Common myeloid progenitor, CD34-positive (primary cell): Measurements from ENCODE around the gene SLC12A6.

ENCODE experiments used
- CTCF ChIA-PET: fragments of 350-600 bp; sonication (Branson Sonifier 250); formaldehyde crosslinking; loops from one replicate; lab custom pipeline; 2021; ENCODE audit warnings: antibody characterized with exemption; lab: Charles Lee
- POLR2A ChIA-PET: fragments of 350-600 bp; sonication (Branson Sonifier 250); formaldehyde crosslinking; loops from one replicate; lab custom pipeline; 2021; ENCODE audit warnings: antibody characterized with exemption; lab: Charles Lee
- DNase-seq, 3 donors: peaks; one replicate each; pipeline versions ENCODE4 v3.0.0 to v3.0.0-alpha.2; 2013
- H3K27ac ChIP-seq, 2 experiments: 1 replicate in 1 of 2; 2 replicates in 1 of 2; pipeline ENCODE4 v1.7.0; 2013; ENCODE audit warnings: inconsistent platforms in 2 of 2, low read length in 2 of 2, mild to moderate bottlenecking in 2 of 2, low read depth in 1 of 2, moderate library complexity in 1 of 2; ENCODE audit not compliant: severe bottlenecking in 2 of 2, insufficient read depth in 1 of 2, poor library complexity in 1 of 2
- H3K27me3 ChIP-seq, 5 experiments: replicated peaks in 2 of 5; 1 replicate in 3 of 5; 2 replicates in 2 of 5; pipeline versions ENCODE4 v1.6.1 to v1.7.0; 2013; ENCODE audit warnings: low read length in 4 of 5, mild to moderate bottlenecking in 2 of 5, moderate library complexity in 2 of 5, inconsistent platforms in 1 of 5; ENCODE audit not compliant: insufficient read depth in 5 of 5, control insufficient read depth in 4 of 5
- H3K36me3 ChIP-seq, 4 experiments: 1 replicate in 2 of 4; 2 replicates in 2 of 4; pipeline versions ENCODE4 v1.6.1 to v1.7.0; 2013; ENCODE audit warnings: low read length in 3 of 4, control low read depth in 1 of 4, mild to moderate bottlenecking in 1 of 4; ENCODE audit not compliant: control insufficient read depth in 4 of 4, insufficient read depth in 4 of 4
- H3K4me1 ChIP-seq, 4 experiments: 1 replicate in 3 of 4; 2 replicates in 1 of 4; pipeline versions ENCODE4 v1.6.1 to v1.7.1; 2013; ENCODE audit warnings: low read length in 3 of 4, mild to moderate bottlenecking in 3 of 4, control low read depth in 1 of 4, inconsistent platforms in 1 of 4, moderate library complexity in 1 of 4; ENCODE audit not compliant: control insufficient read depth in 4 of 4, insufficient read depth in 4 of 4; ENCODE audit errors: control extremely low read depth in 1 of 4
- H3K4me3 ChIP-seq, 7 experiments: 1 replicate in 4 of 7; 2 replicates in 3 of 7; pipeline versions ENCODE4 v1.5.1 to v1.7.0; 2013; ENCODE audit warnings: mild to moderate bottlenecking in 7 of 7, low read length in 6 of 7, moderate library complexity in 6 of 7, inconsistent platforms in 2 of 7, low read depth in 2 of 7, control low read depth in 1 of 7; ENCODE audit not compliant: insufficient read depth in 4 of 7, control insufficient read depth in 1 of 7; ENCODE audit errors: extremely low read depth in 1 of 7
- H3K9me3 ChIP-seq, 5 experiments: 1 replicate in 4 of 5; 2 replicates in 1 of 5; pipeline versions ENCODE4 v1.6.1 to v1.7.1; 2013; ENCODE audit warnings: low read length in 4 of 5, mild to moderate bottlenecking in 2 of 5, inconsistent platforms in 1 of 5, low read depth in 1 of 5, moderate library complexity in 1 of 5; ENCODE audit not compliant: control insufficient read depth in 4 of 5, insufficient read depth in 2 of 5; ENCODE audit errors: control extremely low read depth in 1 of 5
- WGBS: methylation state at CpG from one replicate; pipeline ENCODE4 v1.1.5; 2013; ENCODE audit not compliant: insufficient coverage; 5-methylcytosine and 5-hydroxymethylcytosine counted together

The SLC12A6 gene

GRCh38 chr15:34370643-34371042 lies 33.1 kb upstream of the SLC12A6 start:
- DNase-seq = no peak
- H3K27ac ChIP-seq = no peak overlapping the region
- ChIA-PET POLR2A (no interaction called here), CTCF (no interaction called here)
- no peak overlapping the region for H3K4me3 ChIP-seq
- H3K27me3 ChIP-seq = no peaks in the 10 kb centered on the region
- no peaks in the 10 kb centered on the region for H3K36me3 ChIP-seq
- no peaks in the 10 kb centered on the region for H3K9me3 ChIP-seq
- WGBS = 75% methylated on average over 2 of the region's 2 CpGs
- peaks cover 6 to 17% (median 15%) of the 10 kb centered on the region in 4 experiments for H3K4me1 ChIP-seq

DNA sequence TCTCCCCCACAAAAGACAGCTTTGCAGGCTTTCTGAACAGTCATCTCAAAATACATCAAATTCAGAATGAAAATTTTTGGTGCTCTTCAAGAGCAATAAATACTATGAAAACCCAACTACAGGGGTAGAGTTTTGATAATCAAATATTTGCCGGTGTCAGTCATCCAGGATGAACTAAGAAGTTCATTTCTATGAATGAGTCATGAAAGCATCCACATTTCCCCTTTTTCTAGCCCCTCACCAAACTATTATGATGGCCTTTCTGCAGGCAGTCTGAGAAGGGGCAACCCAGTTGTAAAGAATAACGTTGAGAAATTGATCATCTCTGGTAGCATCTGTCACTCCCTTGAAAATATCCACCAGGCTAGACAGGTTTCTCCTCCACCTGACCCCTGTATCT lies 32.5 kb upstream of the SLC12A6 start:
- ChIA-PET CTCF (interaction anchor here (6.1 kb wide), 1 partner anchor 128 kb away, joined by 47 read pairs; no protein-coding TSS in a partner anchor), POLR2A (no interaction called here)
- Histone ChIP-seq H3K9me3 (no peaks in the 10 kb centered on the region), H3K27ac (no peak overlapping the region), H3K4me3 (no peak overlapping the region), H3K4me1 (peaks cover 8 to 22% (median 20%) of the 10 kb centered on the region in 4 experiments), H3K27me3 (no peaks in the 10 kb centered on the region), H3K36me3 (peaks cover 0 to under 1% (median 0%) of the 10 kb centered on the region in 4 experiments)
- peak in 1 of 3 donors; percentile 4 for DNase-seq
- no CpG with 5 or more reads among the region's 2 CpGs for WGBS

GRCh38 chr15:34367101-34368081 lies 29.8 kb upstream of the SLC12A6 start, which contains the start of gene LPCAT4:
Gene LPCAT4, minus strand, starts transcription at chr15:34367196. Its CDS starts 96 bp downstream, at chr15:34367100.
- ChIA-PET CTCF (interaction anchor here (0.6 to 6.1 kb wide), 38 partner anchors 8 to 304 kb away, joined by 3 to 47 read pairs (median 4); partner anchors contain the start of genes EMC4 and GOLGA8B), POLR2A (interaction anchor here (0.5 to 2.4 kb wide), 5 partner anchors 24 to 216 kb away, joined by 3 to 12 read pairs (median 3); partner anchors contain the start of genes GOLGA8B, NOP10, NUTM1 and SLC12A6)

GRCh38 chr15:34366271-34367065 lies 28.9 kb upstream of the SLC12A6 start:
- Histone ChIP-seq H3K27me3 (no peaks in the 10 kb centered on the region), H3K4me3 (peak overlapping the region; percentile 44 to 98 (median 90)), H3K4me1 (peaks cover 8 to 27% (median 20%) of the 10 kb centered on the region in 4 experiments), H3K27ac (peak overlapping the region in 1 of 2 experiments; percentile 29), H3K9me3 (no peaks in the 10 kb centered on the region), H3K36me3 (peaks cover 4 to 29% (median 15%) of the 10 kb centered on the region in 4 experiments)
- ChIA-PET CTCF (interaction anchor here (0.7 to 6.1 kb wide), 17 partner anchors 10 to 217 kb away, joined by 3 to 47 read pairs (median 6); partner anchors contain the start of gene GOLGA8B), POLR2A (interaction anchor here (0.7 to 2.4 kb wide), 3 partner anchors 23 to 125 kb away, joined by 3 to 12 read pairs (median 4); partner anchors contain the start of genes NOP10 and NUTM1)
- DNase-seq = peak in 2 of 3 donors; percentile 29 to 40
- 1% methylated on average over 17 of the region's 37 CpGs for WGBS

More at GRCh38 chr15:34367101-34368081, 29.8 kb upstream of the SLC12A6 start, which contains the start of gene LPCAT4:
- Histone ChIP-seq H3K4me1 (peaks cover 8 to 27% (median 20%) of the 10 kb centered on the region in 4 experiments), H3K27ac (peak within 1 kb of the TSS; percentile 51 to 87), H3K36me3 (peaks cover 0 to 23% (median 11%) of the 10 kb centered on the region in 4 experiments), H3K9me3 (no peaks in the 10 kb centered on the region), H3K27me3 (no peaks in the 10 kb centered on the region), H3K4me3 (peak within 1 kb of the TSS; percentile 87 to 98 (median 91))
- under 1% methylated on average over 61 of the region's 80 CpGs for WGBS
- DNase-seq = peak; percentile 89 to 94 (median 94)

DNA sequence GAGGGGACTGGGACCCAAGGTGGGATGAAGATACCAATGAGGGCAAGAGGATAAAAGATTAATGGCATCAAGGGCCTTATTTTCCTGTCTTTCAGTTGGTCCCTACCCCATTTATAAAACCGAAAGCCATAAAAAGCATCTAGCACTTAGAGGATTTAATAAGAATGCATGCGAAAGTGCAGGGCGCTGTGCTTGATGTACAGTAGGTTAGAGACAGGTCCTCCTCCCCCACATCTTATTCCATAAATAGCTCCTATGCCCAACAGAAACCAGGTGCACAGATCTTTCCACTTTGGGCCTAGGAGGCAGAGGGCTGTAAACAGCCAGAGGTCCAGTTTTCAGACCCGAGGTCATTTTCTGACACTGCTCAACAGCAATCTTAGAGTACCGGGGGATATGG lies 28.3 kb upstream of the SLC12A6 start:
- peaks cover 8 to 27% (median 20%) of the 10 kb centered on the region in 4 experiments for H3K4me1 ChIP-seq
- WGBS = 90% methylated on average over 2 of the region's 5 CpGs
- H3K36me3 ChIP-seq = peaks cover 6 to 35% (median 21%) of the 10 kb centered on the region in 4 experiments
- ChIA-PET CTCF (interaction anchor here (0.8 to 6.1 kb wide), 5 partner anchors 9 to 124 kb away, joined by 4 to 47 read pairs (median 24); partner anchors contain the start of genes NOP10 and NUTM1), POLR2A (interaction anchor here (0.7 kb wide), 1 partner anchor 27 kb away, joined by 4 read pairs; no protein-coding TSS in a partner anchor)
- no peaks in the 10 kb centered on the region for H3K27me3 ChIP-seq
- H3K4me3 ChIP-seq = peak overlapping the region; percentile 44 to 98 (median 90)
- H3K27ac ChIP-seq = peak overlapping the region in 1 of 2 experiments; percentile 29
- H3K9me3 ChIP-seq = no peaks in the 10 kb centered on the region
- DNase-seq = peak in 2 of 3 donors; percentile 19 to 29
